GM19395 (cell line): ENCODE measurements around the gene EIF2AK3.

Experiments
- ATAC-seq: cut with Tn5 transposase; IDR thresholded peaks from one replicate; pipeline ENCODE4 v1.9.1; 2021; ENCODE audit warnings: mild to moderate bottlenecking, moderate library complexity; ENCODE audit not compliant: unreplicated experiment

EIF2AK3 gene

GRCh38 chr2:88545118-88545517, 82.1 kb downstream of the EIF2AK3 start:
- no peak for ATAC-seq

DNA sequence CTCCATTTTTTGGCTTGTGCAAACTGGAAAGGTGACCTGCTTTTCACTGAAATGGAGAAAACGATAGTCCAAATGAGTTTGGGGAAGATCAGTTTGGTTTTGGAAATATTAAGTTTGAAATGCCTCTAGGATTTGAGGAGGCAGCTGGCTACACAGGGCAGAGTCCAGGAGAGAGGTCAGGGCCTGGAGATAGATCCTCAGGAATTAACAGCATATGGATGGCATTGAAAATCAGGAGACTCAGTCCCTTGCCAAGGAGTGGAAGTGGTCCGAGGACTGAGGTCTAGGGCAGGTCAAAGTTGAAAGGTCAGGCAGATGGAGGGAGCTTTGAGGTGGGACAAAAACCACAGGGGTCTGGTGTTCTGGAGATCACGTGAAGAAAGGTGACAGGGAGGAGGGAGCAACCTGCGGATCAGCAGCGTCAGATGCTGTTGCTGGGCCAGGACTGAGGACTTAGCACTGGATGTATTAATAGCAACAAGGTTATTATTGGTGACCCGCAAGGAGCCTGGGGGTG, 83.7 kb downstream of the EIF2AK3 start:
- no peak for ATAC-seq

DNA sequence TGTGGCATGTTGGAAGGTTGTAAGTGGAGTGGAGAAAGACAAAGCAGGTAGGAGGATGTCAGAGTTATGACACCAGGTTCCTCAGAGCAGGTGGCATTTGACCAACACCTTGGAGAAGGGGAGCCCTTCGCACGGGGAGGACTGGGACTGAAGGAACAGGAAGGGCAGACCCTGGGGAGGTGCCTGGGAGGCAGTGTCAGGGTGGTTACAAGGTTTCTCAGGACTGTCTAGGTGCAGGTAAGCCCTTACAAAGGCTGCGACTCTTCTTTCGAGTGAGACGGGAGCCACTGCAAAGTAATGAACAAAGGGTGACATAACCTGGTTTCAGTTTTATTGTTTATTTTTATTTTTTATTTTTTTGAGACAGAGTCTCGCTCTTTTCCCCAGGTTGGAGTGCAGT, 84.6 kb downstream of the EIF2AK3 start:
- ATAC-seq = no peak

DNA sequence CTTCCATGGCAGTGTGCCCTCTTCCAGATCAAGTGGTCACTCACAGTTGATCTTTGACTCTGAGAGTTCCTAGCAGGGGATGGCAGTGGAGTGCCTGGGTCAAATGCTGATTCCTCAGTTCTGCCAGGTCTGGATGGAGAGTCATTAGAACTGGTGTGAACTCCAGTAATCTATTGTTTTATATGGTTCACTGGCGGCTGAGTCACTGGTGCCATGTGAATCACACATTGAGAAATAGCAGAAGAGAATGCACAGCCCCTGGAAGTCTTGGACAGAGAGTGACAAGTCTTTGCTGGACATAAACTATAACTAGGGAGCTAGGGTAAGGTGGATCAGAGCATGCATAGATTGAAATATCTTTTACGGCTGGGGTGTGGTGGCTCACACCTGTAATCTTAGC, 86.9 kb downstream of the EIF2AK3 start:
- no peak for ATAC-seq

DNA sequence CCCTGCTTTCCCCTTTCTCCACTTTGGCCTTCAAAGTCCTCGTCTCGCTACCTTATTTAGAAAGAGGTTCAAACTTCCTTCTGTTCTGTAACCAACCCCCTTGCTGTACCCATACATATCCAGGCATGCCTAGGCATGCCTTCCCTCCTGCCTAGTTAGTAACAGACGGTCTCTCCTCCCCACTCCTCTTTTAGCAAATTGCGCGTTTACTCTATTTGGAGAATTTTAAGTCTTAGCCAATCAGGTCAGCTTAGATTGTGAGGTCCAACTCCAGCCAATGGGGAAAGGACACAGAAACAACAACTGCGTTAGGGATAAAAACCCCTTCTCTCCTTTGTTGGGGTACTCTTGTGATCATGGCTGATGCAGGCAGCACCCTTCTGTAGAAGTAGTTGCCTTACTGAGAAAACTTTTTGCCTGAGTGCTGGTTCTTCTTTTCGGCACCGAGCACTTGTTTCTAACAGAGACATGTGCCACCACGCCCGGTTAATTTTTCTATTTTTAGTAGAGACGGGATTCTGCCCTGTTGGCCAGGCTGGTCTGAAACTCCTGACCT, 88.8 kb downstream of the EIF2AK3 start:
- ATAC-seq = no peak

- ATAC-seq = no peak
Observed at GRCh38 chr2:88537640-88538039, 89.6 kb downstream of the EIF2AK3 start.

- ATAC-seq = no peak
Observed at GRCh38 chr2:88530081-88530480, 97.2 kb downstream of the EIF2AK3 start.

GRCh38 chr2:88521445-88522073, 105.7 kb downstream of the EIF2AK3 start:
- no peak for ATAC-seq

DNA sequence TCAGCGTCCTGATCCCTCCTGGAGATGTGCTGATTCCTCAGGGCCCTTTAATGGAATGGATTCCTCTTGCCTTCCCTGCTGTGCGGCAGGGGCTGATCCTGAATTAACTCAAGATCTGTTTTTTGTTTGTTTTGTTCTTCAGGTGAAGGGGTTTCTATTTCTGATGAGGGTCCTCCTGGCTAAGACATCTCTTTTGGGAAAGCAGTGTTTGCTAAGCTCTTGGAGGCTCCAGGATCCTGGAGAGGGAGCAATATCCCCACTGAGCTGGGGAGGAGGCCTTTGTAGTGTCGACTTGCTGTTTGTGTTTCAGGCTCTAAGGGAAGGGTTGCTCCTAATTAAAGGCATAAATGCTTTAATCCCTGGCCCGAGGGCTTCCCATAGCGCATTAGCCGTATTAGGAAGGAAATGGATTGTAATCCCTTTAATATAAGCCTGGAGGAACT, 109.5 kb downstream of the EIF2AK3 start:
- no peak for ATAC-seq
